Right lobe of liver (tissue), 6 donors: ENCODE data around the gene CYP4F3. TPM values are rescaled to one million over a fixed set of nuclear protein-coding genes. Genes with fewer than 3 reads are reported as not detected.
A peak's percentile ranks its signal among the peaks of the same experiment; 100 is the strongest.

Experiments used
- ATAC-seq, 4 donors: fragments of 200-7000 bp; cut with Tn5 transposase; one replicate each; pipeline ENCODE4 v1.9.1; 2020; ENCODE audit warnings: mild to moderate bottlenecking in 4 of 4, moderate library complexity in 4 of 4
- DNase-seq, 3 donors: peaks; one replicate each; pipeline ENCODE4 v3.0.0-alpha.2; 2020
- H3K27ac ChIP-seq, 3 donors: fragments of 200-600 bp; one replicate each; pipeline ENCODE4 v1.8.0; 2022
- H3K27me3 ChIP-seq, 2 donors: fragments of 200-600 bp; one replicate each; pipeline ENCODE4 v1.8.0; 2022
- H3K36me3 ChIP-seq, 4 donors: fragments of 200-600 bp; sonication (generic) in 1 of 4; one replicate each; pipeline versions ENCODE4 v1.5.1 to v1.8.0; 2017 to 2022; ENCODE audit warnings: control low read depth in 1 of 4
- H3K4me1 ChIP-seq, 4 donors: fragments of 200-600 bp; sonication (generic) in 1 of 4; one replicate each; pipeline versions ENCODE4 v1.5.1 to v1.8.0; 2017 to 2022; ENCODE audit warnings: control low read depth in 1 of 4
- H3K4me3 ChIP-seq, 3 donors: fragments of 200-600 bp; one replicate each; pipeline ENCODE4 v1.8.0; 2022
- H3K9me3 ChIP-seq, 4 donors: fragments of 200-600 bp; sonication (generic) in 1 of 4; one replicate each; pipeline versions ENCODE4 v1.5.1 to v1.8.0; 2017 to 2022; ENCODE audit warnings: control low read depth in 1 of 4
- CTCF ChIP-seq, 4 donors: fragments of 200-600 bp in 3 of 4; fragments of 450-650 bp in 1 of 4; IDR thresholded peaks; one replicate each; pipeline versions ENCODE4 v1.5.1 to v1.8.0; 2016 to 2022; ENCODE audit warnings: antibody characterized with exemption in 4 of 4, mild to moderate bottlenecking in 2 of 4
- POLR2A ChIP-seq: fragments of 450-650 bp; IDR thresholded peaks from one replicate; pipeline ENCODE4 v1.6.1; 2017; ENCODE audit warnings: antibody characterized with exemption, mild to moderate bottlenecking
- WGBS: methylation state at CpG from one replicate; pipeline ENCODE4 v1.1.6; 2018; ENCODE audit warnings: low coverage, low lambda C conversion rate; ENCODE audit not compliant: insufficient coverage; ENCODE audit errors: missing lambda C conversion rate; 5-methylcytosine and 5-hydroxymethylcytosine counted together
- intact Hi-C, 2 donors: fragments of 100-400 bp; cut with DNase I; formaldehyde crosslinking; loops; one replicate each; pipeline versions ENCODE4 v1.11.2 to v1.14.1; 2022
- small RNA-seq, 2 experiments: library from RNA; depleted of rRNA; stranded (forward); fragments of <200 nt; gene quantifications; one replicate each; pipeline ENCODE3, GENCODE V24; 2016
- total RNA-seq, 6 experiments: library from RNA; depleted of rRNA in 2 of 6; stranded (reverse); fragments of >200 nt in 2 of 6; fragmentation: NEBNext Ultra II Directional in 3 of 6; extraction: Animal tissue kit (Norgen Biotek cat#: 25700) in 3 of 6; gene quantifications; one replicate each; pipeline versions ENCODE4 v1.1.0 to v1.2.4, GENCODE V29; 2016 to 2023
- donor health status: DM: no; HTN: yes; CAD: no.
- donor health status: DM: no; HTN: no; CAD: no.
- donor health status: DM: no; HTN: no; CAD: no.
- donor health status: DM: no; HTN: yes; CAD: no.
- donor health status: DM: no; HTN: yes; CAD: no.

The CYP4F3 gene
- total RNA-seq, 6 experiments from 2014 or later = 186 to 573 (median 245) TPM

DNA sequence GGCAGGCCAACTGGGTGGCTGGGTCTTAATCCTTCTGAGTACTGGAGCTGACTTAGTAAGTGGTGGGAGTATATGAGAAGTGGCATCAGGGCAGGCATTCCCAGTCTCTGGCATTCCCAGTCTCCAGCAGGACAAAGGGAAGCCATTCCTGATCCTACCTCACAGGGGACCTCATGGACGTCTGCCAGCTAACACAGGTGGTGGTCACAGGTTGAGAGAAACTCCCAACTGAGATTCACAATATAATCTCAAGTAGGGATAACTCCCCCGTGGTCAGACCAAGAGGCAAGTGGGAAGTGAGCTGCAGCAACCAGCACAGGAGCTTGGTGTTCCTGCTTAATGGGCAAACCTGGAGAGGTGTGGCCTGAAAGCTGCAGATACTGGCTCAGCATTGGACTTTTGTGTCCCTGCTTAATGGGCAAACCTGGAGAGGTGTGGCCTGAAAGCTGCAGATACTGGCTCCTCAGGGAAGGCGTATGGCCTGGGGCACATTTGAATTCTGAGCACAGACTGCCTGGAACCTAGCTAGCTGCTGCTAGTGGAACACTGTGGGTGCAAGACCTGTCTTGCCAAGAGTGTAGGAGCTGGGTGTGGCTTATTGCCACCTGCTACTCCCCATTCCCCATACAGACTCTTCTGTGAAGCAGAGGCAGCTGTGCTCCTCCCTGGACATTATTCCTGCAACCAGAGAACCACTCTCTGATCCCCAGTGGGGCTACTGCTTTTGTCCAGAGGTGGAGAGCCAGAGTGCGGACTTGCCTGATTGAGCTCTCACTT lies 61.2 kb downstream of the CYP4F3 start:
- TF ChIP-seq POLR2A = no peak
- Histone ChIP-seq H3K9me3 (no peaks in the 10 kb centered on the region), H3K4me3 (no peak overlapping the region), H3K27ac (peak overlapping the region in 1 of 3 donors; percentile 67), H3K36me3 (peaks cover 0 to 25% (median 6%) of the 10 kb centered on the region in 4 donors), H3K27me3 (no peaks in the 10 kb centered on the region), H3K4me1 (peaks cover 0 to 20% (median 5%) of the 10 kb centered on the region in 4 donors)
- ATAC-seq (peak; percentile 55 to 98 (median 76)), DNase-seq (peak in 2 of 3 donors; percentile 39 to 79)
- WGBS = 54% methylated on average over 3 of the region's 4 CpGs
- intact Hi-C loops = no loop called here

DNA sequence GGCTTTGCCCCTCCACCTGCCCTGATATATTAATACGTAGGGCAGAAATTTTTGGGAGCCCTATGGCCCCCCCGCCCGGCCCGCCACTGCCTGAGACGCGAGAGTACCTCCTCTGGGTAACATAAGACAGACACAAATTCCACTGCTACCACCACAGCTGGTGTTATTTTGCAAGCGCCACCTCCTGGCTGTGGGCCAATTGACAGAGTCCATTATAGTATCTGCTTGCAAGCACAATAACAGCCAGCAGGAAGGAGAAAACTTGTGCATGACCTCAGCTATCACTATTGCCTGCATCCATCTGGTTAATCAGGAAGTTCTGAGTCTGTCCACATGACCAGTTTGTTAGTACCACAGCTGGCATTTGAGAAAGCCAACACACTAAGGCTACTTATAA lies 61.8 kb downstream of the CYP4F3 start:
- H3K27ac ChIP-seq = peak overlapping the region in 1 of 3 donors; percentile 67
- H3K4me3 ChIP-seq = no peak overlapping the region
- no peaks in the 10 kb centered on the region for H3K9me3 ChIP-seq
- H3K36me3 ChIP-seq = peaks cover 0 to 19% (median 6%) of the 10 kb centered on the region in 4 donors
- peak; percentile 75 to 90 (median 84) for ATAC-seq
- TF ChIP-seq POLR2A (no peak), CTCF (IDR thresholded peaks at IDR 0.05) (no peak)
- no peaks in the 10 kb centered on the region for H3K27me3 ChIP-seq
- H3K4me1 ChIP-seq = peaks cover 0 to 20% (median 5%) of the 10 kb centered on the region in 4 donors
- peak; percentile 85 to 86 (median 85) for DNase-seq
- WGBS = 8% methylated on average over 7 of the region's 7 CpGs
- intact Hi-C loops = no loop called here

Small RNA genes lying within 50 kb of the gene (small RNA-seq; reads per million reads assigned to genes)
- gene AD000091.1 = 0 reads per million in 2 experiments

Other genes with a start within 250 kb of the CYP4F3 start
- gene AKAP8L, start 221.9 kb upstream of the CYP4F3 start, total RNA-seq = 10 to 100 TPM; 27.4 to 69.4 (median 49.6) TPM
- gene WIZ, start 190.9 kb upstream of the CYP4F3 start, total RNA-seq = 10 to 100 TPM; 12.5 to 24.4 (median 14.6) TPM
- 1 to 10 TPM in 4 of 6 experiments, under 1 TPM in 2; 0.75 to 1.9 (median 1.1) TPM for gene RASAL3, start 176.4 kb upstream of the CYP4F3 start, total RNA-seq
- 100 to 1,000 TPM in 2 of 6 experiments, 10 to 100 TPM in 4; 45.1 to 135 (median 59.2) TPM for gene PGLYRP2, start 161.4 kb upstream of the CYP4F3 start, total RNA-seq
- gene CYP4F22, start 132.4 kb upstream of the CYP4F3 start, total RNA-seq = 1 to 10 TPM in 5 of 6 experiments, under 1 TPM in 1; 0.95 to 6.0 (median 4.5) TPM
- gene CYP4F8, start 25.7 kb upstream of the CYP4F3 start, total RNA-seq = not detected
- 10 to 100 TPM; 21.9 to 95.5 (median 45.3) TPM for gene CYP4F12, start 32.2 kb downstream of the CYP4F3 start, total RNA-seq
- not detected for gene OR10H2, start 87.1 kb downstream of the CYP4F3 start, total RNA-seq
- not detected for gene OR10H3, start 97.1 kb downstream of the CYP4F3 start, total RNA-seq
- gene OR10H5, start 146.8 kb downstream of the CYP4F3 start, total RNA-seq = not detected
- gene OR10H1, start 174.8 kb downstream of the CYP4F3 start, total RNA-seq = not detected